ENCODE results near the gene DPP10. TPM values are rescaled to one million over a fixed set of nuclear protein-coding genes. Genes with fewer than 3 reads are reported as not detected.

DPP10 gene
- total RNA-seq, 6 experiments from 2014 or later, result not detected

DNA sequence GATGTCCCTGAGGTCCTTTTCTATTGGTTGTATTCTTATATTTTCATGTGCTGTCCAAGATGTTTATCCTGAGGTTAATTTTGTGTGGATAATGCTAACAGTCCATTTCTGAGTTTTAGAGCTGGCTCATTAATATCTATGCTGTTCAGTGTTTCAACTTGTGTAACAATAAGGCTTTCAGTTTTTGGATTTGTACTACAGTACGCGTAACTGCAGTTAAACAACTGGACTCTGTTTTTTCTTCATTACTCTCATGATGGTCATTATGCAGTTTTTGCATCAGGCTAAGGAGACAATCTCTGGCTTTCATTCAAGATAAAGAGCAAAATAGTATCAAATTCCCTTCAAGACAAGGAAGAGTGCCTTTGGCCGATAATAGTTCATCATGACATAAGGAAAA, 1364.8 kb downstream of the DPP10 start:
- peaks cover 42% of the 10 kb centered on the region for H3K9me3 Mint-ChIP-seq
- H3K36me3 Mint-ChIP-seq (ENCODE audit: low read depth), result peaks cover 4% of the 10 kb centered on the region; the same call in 1 of the 2 replicates
- H3K4me3 Mint-ChIP-seq, result no peak overlapping the region
- no peak overlapping the region for H3K27ac Mint-ChIP-seq
- TF ChIP-seq, protein P1, sequence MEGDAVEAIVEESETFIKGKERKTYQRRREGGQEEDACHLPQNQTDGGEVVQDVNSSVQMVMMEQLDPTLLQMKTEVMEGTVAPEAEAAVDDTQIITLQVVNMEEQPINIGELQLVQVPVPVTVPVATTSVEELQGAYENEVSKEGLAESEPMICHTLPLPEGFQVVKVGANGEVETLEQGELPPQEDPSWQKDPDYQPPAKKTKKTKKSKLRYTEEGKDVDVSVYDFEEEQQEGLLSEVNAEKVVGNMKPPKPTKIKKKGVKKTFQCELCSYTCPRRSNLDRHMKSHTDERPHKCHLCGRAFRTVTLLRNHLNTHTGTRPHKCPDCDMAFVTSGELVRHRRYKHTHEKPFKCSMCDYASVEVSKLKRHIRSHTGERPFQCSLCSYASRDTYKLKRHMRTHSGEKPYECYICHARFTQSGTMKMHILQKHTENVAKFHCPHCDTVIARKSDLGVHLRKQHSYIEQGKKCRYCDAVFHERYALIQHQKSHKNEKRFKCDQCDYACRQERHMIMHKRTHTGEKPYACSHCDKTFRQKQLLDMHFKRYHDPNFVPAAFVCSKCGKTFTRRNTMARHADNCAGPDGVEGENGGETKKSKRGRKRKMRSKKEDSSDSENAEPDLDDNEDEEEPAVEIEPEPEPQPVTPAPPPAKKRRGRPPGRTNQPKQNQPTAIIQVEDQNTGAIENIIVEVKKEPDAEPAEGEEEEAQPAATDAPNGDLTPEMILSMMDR (IDR thresholded peaks at IDR 0.05), result no peak
- no peaks in the 10 kb centered on the region for H3K4me1 Mint-ChIP-seq (ENCODE audit: low read depth)
- no peaks in the 10 kb centered on the region for H3K27me3 Mint-ChIP-seq (ENCODE audit: insufficient read depth)
- DNase-seq, result no peak

GRCh38 chr2:115825912-115826311, 1383.5 kb downstream of the DPP10 start:
- DNase-seq, result no peak
- no peak overlapping the region for H3K27ac Mint-ChIP-seq

DNA sequence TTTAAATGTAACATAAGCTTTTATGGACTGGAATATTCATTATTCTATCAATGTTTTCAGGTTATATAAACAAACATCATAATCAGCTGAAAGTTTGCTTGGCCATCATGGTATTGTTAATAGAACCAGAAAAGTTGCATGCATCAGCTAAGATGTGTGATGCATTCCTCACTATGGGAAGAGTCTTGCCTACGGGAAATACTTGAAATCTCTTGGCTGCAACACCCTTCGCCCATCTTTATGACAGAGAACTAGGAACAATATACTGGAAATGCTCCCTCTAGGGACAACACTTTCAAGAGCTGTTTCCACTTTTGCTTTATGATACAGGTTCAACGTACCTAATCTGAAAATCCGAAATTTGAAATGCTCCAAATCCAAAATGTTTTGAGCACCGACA, 1390.8 kb downstream of the DPP10 start:
- no peaks in the 10 kb centered on the region for H3K27me3 Mint-ChIP-seq (ENCODE audit: insufficient read depth)
- TF ChIP-seq, protein P1 (IDR thresholded peaks at IDR 0.05), result no peak
- H3K9me3 Mint-ChIP-seq, result peaks cover 11% of the 10 kb centered on the region
- no peak overlapping the region for H3K4me3 Mint-ChIP-seq
- DNase-seq, result no peak
- H3K4me1 Mint-ChIP-seq (ENCODE audit: low read depth), result no peaks in the 10 kb centered on the region
- H3K27ac Mint-ChIP-seq, result no peak overlapping the region
- H3K36me3 Mint-ChIP-seq (ENCODE audit: low read depth), result no peaks in the 10 kb centered on the region

More at GRCh38 chr2:115825912-115826311, 1383.5 kb downstream of the DPP10 start:
- Mint-ChIP-seq H3K36me3 (ENCODE audit: low read depth) (no peaks in the 10 kb centered on the region), H3K4me1 (ENCODE audit: low read depth) (no peaks in the 10 kb centered on the region), H3K9me3 (peaks cover 14% of the 10 kb centered on the region), H3K27me3 (ENCODE audit: insufficient read depth) (no peaks in the 10 kb centered on the region), H3K4me3 (no peak overlapping the region)
- TF ChIP-seq, protein P1 (IDR thresholded peaks at IDR 0.05), result no peak

GRCh38 chr2:115838539-115838938, 1396.1 kb downstream of the DPP10 start:
- TF ChIP-seq, protein P1 (IDR thresholded peaks at IDR 0.05), result no peak
- no peaks in the 10 kb centered on the region for H3K27me3 Mint-ChIP-seq (ENCODE audit: insufficient read depth)
- DNase-seq, result no peak

GRCh38 chr2:115842306-115842705, 1399.9 kb downstream of the DPP10 start:
- H3K27ac Mint-ChIP-seq, result no peak overlapping the region
- TF ChIP-seq, protein P1 (IDR thresholded peaks at IDR 0.05), result no peak
- no peak overlapping the region for H3K4me3 Mint-ChIP-seq
- H3K9me3 Mint-ChIP-seq, result peaks cover 36% of the 10 kb centered on the region
- no peaks in the 10 kb centered on the region for H3K27me3 Mint-ChIP-seq (ENCODE audit: insufficient read depth)
- no peaks in the 10 kb centered on the region for H3K4me1 Mint-ChIP-seq (ENCODE audit: low read depth)
- no peaks in the 10 kb centered on the region; the same call in 1 of the 2 replicates for H3K36me3 Mint-ChIP-seq (ENCODE audit: low read depth)
- no peak for DNase-seq

More at GRCh38 chr2:115838539-115838938, 1396.1 kb downstream of the DPP10 start:
- Mint-ChIP-seq H3K36me3 (ENCODE audit: low read depth) (no peaks in the 10 kb centered on the region), H3K9me3 (peaks cover 21% of the 10 kb centered on the region), H3K4me3 (no peak overlapping the region), H3K27ac (no peak overlapping the region), H3K4me1 (ENCODE audit: low read depth) (no peaks in the 10 kb centered on the region)

DNA sequence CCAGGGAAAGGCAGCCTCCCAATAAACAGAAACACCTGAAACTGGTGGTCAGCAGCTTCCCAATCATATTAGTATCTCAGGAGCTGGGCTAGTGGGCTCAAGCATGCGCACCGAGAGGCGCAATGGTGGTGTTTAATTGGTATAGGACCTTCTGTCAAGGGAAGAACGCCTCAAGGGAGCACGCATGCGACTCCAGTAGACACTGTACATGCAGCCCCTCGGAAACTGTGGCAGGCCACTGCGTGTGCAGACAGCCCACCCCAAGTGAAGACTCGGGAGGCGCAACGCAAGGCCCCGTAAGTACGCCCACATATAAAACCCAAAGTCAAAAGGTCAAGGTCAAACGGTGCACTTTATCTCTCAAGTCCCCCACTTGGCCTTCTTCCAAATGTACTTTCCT, 1405.8 kb downstream of the DPP10 start:
- Mint-ChIP-seq H3K9me3 (peaks cover 37% of the 10 kb centered on the region), H3K4me1 (ENCODE audit: low read depth) (no peaks in the 10 kb centered on the region), H3K36me3 (ENCODE audit: low read depth) (peaks cover 5% of the 10 kb centered on the region; the same call in 1 of the 2 replicates), H3K4me3 (no peak overlapping the region), H3K27me3 (ENCODE audit: insufficient read depth) (peaks cover 2% of the 10 kb centered on the region), H3K27ac (no peak overlapping the region)
- no peak for DNase-seq
- TF ChIP-seq, protein P1 (IDR thresholded peaks at IDR 0.05), result no peak

Measured in HFFc6 (cell line).